Chondrocyte (in vitro differentiated cells): ENCODE results near the gene LMTK2. TPM values are rescaled to one million over a fixed set of nuclear protein-coding genes. Genes with fewer than 3 reads are reported as not detected.

Source experiments
- DNase-seq: peaks from one replicate; pipeline ENCODE4 v3.0.0; 2021; ENCODE audit warnings: mixed read lengths, low spot score
- H3K27ac Mint-ChIP-seq: one replicate; pipeline ENCODE4 v1.8.0; 2021; ENCODE audit warnings: mild to moderate bottlenecking, moderate library complexity, mixed read lengths; ENCODE audit not compliant: unreplicated experiment
- H3K27me3 Mint-ChIP-seq: 2 replicates; pipeline ENCODE4 v1.8.0; 2021; ENCODE audit warnings: low read depth, mixed read lengths
- H3K36me3 Mint-ChIP-seq: 2 replicates; pipeline ENCODE4 v1.8.0; 2021; ENCODE audit warnings: low read depth, mixed read lengths
- H3K4me1 Mint-ChIP-seq: 2 replicates; pipeline ENCODE4 v1.8.0; 2021; ENCODE audit warnings: low read depth, mild to moderate bottlenecking, mixed read lengths
- H3K4me3 Mint-ChIP-seq: one replicate; pipeline ENCODE4 v1.8.0; 2021; ENCODE audit warnings: mild to moderate bottlenecking, moderate library complexity, mixed read lengths; ENCODE audit not compliant: unreplicated experiment
- H3K9me3 Mint-ChIP-seq: 2 replicates; pipeline ENCODE4 v1.8.0; 2021; ENCODE audit warnings: low read depth, mixed read lengths
- CTCF ChIP-seq: fragments of 200-600 bp; sonication (generic); IDR thresholded peaks from 2 replicates; pipeline ENCODE4 v1.5.0; 2021; ENCODE audit warnings: antibody characterized with exemption, mild to moderate bottlenecking, moderate library complexity
- total RNA-seq: library from RNA; stranded (reverse); gene quantifications from 3 replicates; pipeline ENCODE4 v1.2.1, GENCODE V29; 2021

The LMTK2 gene
- total RNA-seq, 1 donor from 2014 or later, result 15.0 TPM

GRCh38 chr7:98123365-98123696 lies 16.7 kb downstream of the LMTK2 start:
- Mint-ChIP-seq H3K9me3 (no peaks in the 10 kb centered on the region), H3K4me3 (no peak overlapping the region), H3K4me1 (peaks cover 26% of the 10 kb centered on the region), H3K27ac (no peak overlapping the region), H3K27me3 (no peaks in the 10 kb centered on the region), H3K36me3 (peaks cover 1% of the 10 kb centered on the region)
- no peak for TF ChIP-seq CTCF
- no peak for DNase-seq

GRCh38 chr7:98125759-98126158 lies 19.1 kb downstream of the LMTK2 start:
- TF ChIP-seq CTCF, result no peak
- no peak overlapping the region for H3K27ac Mint-ChIP-seq
- H3K4me1 Mint-ChIP-seq, result peaks cover 3% of the 10 kb centered on the region
- no peaks in the 10 kb centered on the region for H3K9me3 Mint-ChIP-seq
- H3K27me3 Mint-ChIP-seq, result no peaks in the 10 kb centered on the region
- no peak for DNase-seq
- no peak overlapping the region for H3K4me3 Mint-ChIP-seq
- peaks cover 1% of the 10 kb centered on the region for H3K36me3 Mint-ChIP-seq

- DNase-seq, result no peak
- Mint-ChIP-seq H3K36me3 (peaks cover 1% of the 10 kb centered on the region), H3K27ac (no peak overlapping the region), H3K4me3 (no peak overlapping the region), H3K4me1 (peaks cover 7% of the 10 kb centered on the region), H3K9me3 (no peaks in the 10 kb centered on the region), H3K27me3 (no peaks in the 10 kb centered on the region)
- TF ChIP-seq CTCF, result no peak
These were observed 19.9 kb downstream of the LMTK2 start for GRCh38 chr7:98126311-98127142.

- Mint-ChIP-seq H3K27me3 (no peaks in the 10 kb centered on the region), H3K9me3 (no peaks in the 10 kb centered on the region), H3K36me3 (peaks cover 1% of the 10 kb centered on the region), H3K4me3 (no peak overlapping the region), H3K4me1 (peaks cover 17% of the 10 kb centered on the region), H3K27ac (no peak overlapping the region)
- TF ChIP-seq CTCF, result no peak
- no peak for DNase-seq
These were observed 21.7 kb downstream of the LMTK2 start for GRCh38 chr7:98128346-98128745.

- Mint-ChIP-seq H3K9me3 (no peaks in the 10 kb centered on the region), H3K36me3 (no peaks in the 10 kb centered on the region), H3K4me1 (peaks cover 35% of the 10 kb centered on the region), H3K4me3 (no peak overlapping the region), H3K27me3 (no peaks in the 10 kb centered on the region), H3K27ac (no peak overlapping the region)
- DNase-seq, result no peak
- TF ChIP-seq CTCF, result no peak
These were observed 24.3 kb downstream of the LMTK2 start for GRCh38 chr7:98130959-98131358.
